HS-5 (cell line): ENCODE measurements around the gene DPM2.

ENCODE experiments used
- DNase-seq: peaks from one replicate; pipeline ENCODE4 v3.0.0-alpha.2; 2012; ENCODE audit warnings: low read depth

Gene DPM2, protein sequence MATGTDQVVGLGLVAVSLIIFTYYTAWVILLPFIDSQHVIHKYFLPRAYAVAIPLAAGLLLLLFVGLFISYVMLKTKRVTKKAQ

DNA sequence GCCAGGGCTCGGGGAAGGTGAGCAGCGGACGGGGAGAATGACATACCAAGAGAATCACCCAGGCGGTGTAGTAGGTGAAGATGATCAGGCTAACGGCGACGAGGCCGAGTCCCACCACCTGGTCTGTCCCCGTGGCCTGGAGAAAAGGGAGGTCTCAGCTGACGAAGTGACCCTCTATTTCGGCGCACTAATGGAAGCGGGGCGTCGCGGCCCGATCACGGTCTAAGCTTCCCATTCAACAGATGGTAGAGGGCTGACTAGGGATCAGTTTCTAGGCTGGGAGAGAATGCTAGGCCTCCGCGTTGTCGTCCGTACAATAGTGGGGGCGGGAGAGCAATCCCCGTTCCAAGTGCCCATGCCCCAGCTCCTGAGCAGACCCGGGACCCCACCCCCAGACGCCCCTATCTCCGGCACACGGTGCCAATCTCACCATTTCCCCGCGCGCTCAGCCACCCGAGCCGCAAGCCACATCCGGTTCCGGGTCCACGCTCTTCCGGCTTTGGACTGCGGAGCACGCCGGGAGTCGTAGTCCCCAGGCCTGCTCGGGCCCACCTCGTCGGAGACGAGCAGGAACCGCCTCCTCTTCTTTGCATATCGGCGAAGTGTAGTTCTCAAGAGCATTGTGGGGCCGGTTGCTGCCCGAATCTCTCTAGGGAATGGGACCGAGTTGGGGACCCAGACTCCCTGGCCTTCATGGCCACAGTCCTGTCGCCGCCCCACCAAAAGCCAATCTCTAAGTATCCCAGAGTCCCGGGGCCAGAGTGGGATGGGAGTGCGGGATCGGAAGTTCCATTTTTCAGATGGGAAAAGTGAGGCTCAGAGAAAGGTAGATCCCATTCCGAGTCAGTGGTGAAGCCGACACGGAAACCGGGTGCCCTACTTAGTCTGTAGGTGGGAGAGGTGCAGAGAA lies at the start of gene DPM2:
Gene DPM2, minus strand, starts transcription at position 467 of the 910 bp plus-strand sequence. Its CDS starts 34 bp downstream, at position 433.
- peak; percentile 48 for DNase-seq

DNA sequence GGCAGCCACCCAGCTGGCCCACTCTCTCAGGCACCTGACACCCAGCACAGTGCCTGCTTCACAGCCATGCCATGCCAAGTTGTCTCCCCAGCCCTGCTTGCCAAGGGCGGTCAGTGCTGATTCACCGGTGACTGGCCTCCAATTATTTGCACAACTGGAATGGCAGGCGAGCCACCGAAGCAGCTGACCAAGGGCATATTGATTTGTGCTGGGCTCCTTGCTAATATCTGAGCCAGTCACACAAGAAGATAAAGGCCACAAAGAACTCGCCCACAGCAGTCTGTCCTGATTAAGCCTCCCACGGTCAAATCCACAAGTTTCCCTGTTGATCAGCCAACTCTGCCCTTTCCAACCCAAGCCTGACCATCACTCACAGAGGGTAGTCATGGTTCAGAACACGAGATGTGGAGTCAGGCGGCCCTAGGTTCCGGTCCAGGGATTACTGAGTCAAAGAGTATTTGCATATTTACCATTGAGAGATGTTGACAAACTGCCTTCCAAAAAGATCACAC lies 49.5 kb upstream of the DPM2 start:
- peak; percentile 44 for DNase-seq

DNA sequence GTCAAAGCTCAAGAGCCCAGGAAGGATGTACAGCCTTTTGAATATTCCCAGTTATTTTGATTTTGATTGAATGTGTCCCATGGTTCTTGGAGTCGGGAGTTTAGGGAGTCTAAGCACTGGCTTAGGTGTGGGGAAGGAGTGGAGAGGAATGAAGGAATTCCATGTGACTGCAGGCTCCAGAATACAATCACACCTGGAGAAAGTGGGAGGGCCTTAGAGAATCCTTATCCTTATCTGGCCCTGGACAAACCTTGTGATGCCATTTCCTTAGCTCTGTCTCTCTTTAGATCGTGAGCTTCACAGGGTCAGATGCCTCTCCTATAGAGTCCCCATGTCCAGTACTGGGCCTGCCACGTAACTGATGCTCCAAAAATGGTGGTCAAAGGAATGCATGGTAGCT lies 47.4 kb upstream of the DPM2 start:
- no peak for DNase-seq

DNA sequence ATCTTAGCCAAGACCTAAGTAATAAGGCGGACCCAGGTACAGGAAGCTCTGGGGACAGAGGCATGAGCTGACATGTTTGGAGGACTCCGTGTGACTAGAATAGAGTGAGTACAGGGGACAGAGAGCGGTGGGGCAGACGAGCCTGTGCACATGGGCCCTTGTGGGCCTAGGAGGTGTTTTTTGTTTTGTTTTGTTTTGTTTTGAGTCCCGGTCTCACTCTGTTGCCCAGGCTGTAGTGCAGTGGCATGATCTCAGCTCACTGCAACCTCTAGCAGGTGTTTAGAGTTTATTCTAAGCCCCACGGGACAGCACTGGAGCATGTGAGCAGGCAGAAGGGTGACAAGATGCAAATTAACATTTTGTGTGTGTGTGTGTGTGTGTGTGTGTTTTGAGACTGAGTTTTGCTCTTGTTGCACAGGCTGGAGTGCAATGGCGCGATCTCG lies 46.2 kb upstream of the DPM2 start:
- DNase-seq, result no peak

DNA sequence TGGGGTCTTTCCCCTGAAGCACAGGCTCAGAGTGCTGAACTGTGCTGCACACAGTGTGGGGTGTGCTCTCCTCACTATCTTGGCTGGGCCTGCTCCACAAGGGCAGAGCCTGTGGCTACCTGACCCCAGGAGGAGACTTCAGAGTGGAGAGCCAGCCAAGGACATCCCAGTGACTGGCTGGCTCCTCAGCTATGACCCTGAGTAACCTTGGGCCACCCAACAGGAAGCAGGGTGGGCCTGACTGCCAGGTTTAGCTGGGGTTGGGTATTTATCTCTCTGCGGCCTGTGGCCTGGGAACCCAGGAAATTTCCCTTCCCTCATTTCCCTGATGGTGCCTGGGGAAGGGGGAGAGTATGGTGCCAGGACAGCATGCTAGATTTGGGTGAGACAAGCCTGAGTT lies 45.3 kb upstream of the DPM2 start:
- no peak for DNase-seq

DNA sequence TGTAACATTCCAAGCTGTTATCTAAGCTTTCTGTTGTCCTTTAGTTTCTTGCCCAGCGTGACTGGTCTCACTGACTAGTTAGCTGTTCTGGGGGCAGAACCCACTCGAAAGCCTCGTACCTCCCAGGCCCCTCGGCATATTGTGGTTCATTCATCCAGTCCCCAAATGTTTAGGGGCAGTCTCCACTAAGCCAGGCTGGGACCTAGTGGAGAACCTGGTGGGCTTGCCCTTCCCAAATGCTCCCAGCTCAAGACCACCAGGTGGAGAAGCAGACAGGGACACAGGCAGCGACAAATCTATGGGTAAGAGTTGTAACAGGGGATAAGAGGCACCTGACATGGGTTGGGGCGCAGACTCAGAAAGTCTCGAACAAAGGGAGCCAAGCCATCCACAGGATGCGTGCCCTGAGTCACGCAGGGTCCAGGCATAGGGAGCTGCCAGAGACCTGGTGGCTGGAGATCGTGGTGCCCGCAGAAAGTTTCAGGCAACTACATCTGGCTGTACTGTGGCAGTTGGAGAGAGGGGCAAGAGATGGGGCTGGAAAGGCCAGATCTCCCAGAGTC lies 44.0 kb upstream of the DPM2 start:
- DNase-seq, result no peak

DNA sequence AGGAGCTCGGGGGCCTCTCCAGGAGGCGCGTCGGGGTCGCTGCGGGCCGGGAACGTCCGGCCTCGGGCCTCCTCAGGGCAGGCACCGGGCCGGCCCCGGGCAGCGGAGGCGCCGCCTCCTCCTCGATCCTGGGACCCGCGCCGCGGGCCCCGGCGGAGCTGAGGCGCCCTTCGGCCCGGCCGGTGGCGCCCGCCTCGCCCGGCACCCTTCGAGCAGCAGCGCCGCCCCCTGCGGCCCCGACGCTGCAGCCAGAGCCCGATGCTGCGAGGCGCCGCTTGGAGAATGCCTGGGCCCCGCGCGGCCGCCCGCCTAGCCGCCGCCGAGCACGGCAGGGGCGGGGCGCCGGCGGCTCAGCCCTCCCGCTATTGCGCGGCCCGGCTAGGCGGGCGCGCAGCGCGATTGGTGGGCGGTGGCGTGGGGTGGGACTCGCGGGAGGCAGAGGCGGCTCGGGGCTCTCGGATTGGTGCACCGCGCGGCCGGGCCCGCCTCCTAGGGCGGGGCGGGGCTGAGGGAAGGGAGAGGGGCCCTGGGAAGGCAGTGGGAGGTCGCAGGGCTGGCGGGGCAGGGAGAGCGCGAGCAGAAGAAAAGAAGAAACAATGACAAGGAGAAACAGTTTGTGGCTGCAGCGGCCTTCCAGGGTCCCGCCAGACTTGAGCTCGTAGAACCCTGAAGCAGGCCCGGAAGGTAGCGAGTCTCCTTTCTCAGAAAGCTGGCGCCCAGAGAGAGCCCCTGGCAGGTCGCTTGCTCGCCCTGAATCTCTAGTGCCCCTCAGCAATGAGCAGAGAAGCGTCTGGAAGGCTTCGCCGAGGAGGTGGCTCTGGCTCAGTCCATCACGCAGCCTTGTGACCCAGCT lies 43.3 kb upstream of the DPM2 start, which contains the start of gene EEIG1:
Gene EEIG1, minus strand, starts transcription at position 284 of the 853 bp plus-strand sequence. CDS start 852 bp downstream, outside the sequence.
- DNase-seq, result peak; percentile 49

DNA sequence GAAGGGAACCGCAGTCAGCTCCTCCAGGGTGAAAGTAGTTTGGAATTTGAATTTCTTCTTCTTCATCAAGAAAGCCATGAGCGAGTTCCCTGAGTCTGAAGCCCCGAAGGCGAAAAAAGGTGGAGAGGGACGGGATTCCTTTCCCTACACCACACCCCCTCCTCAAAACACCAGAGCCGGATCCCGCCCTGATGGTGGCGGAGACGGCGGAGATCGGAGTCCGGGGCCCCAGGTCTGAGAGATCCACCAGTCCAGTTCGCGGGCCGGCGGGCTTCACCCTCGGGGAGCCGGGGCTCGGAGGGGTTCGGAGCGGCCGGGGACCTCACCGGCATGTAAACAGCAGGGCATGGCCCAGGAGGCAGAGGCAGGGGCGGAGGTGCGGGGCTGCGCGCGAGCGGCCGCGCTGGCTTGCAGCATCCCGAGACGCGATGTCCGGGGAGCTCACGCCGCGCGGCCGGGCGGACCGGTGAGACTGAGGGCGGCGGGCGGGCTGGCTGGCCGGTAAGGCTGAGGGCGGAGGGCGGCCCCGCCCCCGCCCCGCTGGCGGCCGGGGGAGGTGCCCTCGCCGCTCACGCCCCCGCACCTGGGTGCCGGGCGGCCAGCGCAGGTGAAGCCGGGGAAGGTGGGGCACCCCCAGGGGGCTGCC lies 42.5 kb upstream of the DPM2 start:
- no peak for DNase-seq

DNA sequence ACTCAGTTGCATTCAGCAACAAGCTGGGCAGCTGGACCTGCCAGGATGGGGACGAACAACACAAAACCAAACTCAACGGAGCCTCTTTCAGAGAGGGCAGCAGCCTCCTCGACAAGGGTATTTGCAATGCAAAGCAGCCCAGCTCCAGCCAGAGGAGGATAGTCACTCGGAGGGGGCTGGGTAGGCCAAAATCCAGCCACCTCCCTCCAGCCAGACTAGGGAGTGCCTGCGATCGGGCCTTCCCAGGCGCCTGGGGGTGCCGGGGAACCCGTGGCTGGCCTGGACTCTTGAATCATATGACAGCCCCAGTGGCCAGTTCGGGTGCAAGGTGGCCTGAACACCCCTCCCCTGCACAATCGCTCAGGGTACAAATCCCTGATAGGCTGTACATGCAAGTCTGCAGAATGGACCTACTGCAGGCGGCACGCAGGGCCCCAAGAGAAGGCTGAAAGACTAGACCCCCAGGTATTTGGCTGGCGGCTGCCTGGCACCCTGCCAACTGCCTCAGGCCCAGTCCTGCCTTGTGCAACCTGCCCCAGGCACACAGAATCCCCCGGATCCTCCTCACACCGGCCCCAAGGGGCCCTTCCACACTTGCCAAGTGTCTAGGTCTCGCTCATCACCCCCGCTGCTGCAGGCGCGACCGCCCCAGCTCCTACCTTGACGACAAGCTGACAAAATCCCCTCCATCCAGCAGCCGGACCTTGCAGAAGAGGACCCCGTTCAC lies 41.8 kb upstream of the DPM2 start:
- DNase-seq, result no peak

DNA sequence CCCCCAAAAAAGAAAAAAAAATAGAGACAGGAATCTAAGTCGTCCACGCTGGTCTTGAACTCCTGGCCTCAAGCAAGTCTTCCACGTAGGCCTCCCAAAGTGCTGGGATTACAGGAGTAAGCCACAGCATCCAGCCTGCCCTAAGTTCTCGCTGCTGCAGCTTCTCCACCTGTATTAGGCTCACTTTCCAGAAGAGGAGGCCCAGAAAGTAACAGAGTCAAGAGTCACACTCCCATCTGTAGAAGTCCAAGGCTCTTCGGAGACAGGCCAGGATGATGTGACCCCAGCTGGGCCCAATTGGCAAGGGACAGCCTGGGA lies 41.3 kb upstream of the DPM2 start:
- no peak for DNase-seq

DNA sequence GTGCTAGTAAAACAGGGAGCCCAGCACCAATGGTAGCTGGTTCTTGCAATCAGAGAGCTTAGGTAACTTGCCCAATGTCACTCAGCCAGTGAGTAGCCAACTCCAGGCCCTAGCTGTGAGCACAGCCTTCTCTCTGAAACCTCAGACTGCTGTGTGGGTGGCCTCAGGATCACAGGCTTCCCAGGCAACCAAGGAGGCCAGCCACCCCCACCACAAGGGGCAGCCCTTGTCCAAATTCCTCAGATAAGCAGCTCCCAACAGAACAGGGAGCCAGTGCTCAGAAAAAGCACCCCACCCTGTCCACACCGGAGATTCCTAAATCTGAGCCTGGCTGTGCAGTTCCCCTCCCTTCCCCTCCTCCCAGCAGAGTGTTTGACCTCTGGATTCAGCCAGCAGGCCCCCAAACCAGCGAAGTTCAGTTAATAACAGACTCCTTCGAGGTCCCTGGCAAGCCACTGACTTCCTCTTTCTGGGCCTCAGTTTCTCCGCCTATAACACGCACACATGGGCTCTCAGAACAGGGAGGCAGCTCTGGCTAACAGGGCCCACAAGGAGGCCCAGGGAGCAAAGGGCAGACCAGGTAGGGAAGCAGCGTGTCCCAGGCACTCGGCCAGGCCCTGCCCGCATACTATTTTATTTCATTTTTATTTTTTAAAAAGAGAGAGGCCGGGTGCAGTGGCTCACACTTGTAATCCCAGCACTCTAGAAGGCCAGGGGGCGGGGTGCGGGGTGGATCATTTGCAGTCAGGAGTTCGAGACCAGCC lies 40.4 kb upstream of the DPM2 start:
- no peak for DNase-seq

DNA sequence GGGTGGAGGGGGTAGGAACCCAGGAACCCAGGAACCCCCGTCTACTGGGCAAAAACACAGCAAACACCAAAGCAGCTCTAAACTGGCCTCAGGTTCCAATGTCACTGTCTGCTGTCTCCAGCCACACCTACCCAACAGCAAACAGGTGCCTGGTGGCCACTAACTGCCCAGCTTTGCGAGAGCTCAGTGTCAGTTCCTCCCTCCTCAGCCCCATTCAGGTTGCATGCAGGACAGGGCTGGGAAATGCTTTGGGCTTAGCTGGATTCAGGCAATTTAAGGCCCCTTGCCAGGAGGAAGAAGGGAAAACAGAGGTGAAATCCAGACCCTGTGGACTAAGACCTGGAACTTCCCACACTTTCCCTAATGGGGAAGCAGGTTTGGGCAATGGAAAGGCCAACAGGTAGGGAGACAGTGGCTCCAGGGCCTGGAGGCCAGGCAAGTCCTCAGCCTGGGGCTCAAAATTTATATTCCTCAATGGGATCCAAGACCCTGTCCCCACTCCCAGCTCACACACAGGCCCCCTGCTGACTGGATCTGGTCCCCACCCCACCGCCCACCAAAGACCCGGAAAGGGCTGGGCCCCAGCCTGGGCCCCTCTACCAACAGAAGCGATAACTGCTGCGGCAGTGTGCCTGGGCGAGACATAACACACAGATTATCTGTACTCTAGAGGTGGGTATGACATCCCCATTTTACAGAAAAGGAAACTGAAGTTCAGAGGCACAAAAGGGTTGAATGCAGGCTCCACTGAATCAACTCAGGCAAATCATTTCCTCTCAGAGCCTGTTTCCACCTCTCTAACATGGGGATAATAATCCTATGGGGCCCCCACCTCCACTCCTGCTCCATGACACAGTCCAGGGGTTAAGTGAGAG lies 39.6 kb upstream of the DPM2 start:
- no peak for DNase-seq

DNA sequence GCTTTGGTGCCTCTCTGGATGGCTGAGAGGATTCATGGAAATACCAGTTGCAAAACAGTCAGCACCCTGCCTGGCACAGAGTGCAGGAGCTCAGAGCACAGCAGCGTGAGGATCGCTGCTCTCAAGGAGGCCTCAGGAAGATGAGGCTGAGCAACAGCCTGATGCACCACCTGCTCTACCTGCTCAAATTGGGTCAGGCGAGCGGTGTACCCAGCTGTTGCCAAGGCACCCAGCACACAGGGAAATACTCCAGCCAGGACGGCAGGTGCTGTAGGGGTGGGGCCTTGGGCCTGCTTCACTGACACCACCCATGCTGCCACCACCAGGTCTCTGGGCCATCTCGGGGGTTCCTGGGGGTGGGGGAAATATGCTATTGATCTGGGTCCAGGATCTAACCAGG lies 38.8 kb upstream of the DPM2 start:
- DNase-seq, result no peak

DNA sequence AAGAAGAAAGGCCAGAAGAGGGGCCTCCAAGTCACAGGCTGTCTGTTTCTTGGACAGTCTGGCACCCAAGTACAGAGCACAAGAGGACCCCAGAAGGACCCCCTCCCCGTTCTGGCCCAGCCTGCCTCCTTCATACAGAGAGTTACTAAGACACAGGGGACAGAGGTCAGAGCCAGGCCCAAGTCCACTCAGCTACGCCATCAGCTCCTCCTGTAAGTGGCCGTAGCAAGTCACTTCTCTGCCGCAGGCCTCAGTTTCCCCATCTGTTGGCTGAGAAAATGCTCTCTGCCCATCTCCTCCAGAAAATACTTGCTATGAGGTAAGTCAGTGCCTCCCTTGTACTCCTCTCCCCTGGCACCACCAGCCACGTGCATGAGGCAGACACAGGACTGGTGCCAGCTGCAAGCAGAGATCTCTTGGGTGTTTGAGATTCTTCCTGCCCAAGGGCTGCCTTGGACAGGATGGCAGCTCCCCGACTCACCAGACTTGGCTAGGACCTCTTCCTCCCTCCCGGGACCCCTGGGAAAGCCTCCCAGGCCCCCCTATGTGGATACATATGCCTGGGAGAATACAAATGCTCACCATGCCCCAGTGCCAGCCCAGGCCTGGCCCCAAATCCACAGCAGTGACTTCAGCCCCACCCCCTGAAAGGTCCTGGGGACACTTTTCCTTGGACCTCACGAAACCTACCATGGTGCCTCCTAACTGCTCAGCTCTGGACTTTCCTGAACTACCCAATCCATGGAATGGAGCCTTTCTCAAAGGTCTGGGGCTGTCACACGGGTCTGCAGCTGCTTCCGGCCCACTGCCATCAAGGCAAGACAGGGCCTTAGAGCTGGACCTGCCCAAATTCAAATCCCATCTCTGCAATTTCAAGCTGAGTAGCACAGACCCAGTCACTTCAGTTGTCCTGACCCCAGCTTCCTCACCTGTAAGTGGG lies 38.0 kb upstream of the DPM2 start:
- no peak for DNase-seq

DNA sequence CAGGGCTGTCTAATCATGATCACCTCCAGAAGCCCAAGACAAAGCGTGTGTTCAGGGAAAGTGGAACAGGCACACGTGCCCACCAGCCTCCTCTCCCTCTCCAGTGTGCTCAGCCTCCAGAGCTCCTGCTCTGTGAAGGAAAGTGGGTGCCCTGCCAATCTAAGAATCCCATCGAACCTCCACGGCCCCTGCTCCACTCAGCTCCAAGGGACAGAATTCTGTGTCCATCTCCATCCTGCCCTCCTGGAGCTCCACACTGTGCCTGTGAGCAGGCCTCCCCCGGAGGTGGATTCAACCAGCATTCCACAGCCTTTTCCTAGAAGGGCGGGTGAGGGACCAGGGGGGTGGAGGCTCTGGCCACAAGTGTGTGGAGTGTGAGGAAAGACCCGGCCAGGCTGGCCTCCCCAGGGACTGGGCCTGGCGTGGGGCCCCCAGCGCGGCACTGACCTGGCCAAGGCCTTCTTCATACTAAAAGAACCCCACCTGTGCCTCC lies 37.2 kb upstream of the DPM2 start:
- no peak for DNase-seq

DNA sequence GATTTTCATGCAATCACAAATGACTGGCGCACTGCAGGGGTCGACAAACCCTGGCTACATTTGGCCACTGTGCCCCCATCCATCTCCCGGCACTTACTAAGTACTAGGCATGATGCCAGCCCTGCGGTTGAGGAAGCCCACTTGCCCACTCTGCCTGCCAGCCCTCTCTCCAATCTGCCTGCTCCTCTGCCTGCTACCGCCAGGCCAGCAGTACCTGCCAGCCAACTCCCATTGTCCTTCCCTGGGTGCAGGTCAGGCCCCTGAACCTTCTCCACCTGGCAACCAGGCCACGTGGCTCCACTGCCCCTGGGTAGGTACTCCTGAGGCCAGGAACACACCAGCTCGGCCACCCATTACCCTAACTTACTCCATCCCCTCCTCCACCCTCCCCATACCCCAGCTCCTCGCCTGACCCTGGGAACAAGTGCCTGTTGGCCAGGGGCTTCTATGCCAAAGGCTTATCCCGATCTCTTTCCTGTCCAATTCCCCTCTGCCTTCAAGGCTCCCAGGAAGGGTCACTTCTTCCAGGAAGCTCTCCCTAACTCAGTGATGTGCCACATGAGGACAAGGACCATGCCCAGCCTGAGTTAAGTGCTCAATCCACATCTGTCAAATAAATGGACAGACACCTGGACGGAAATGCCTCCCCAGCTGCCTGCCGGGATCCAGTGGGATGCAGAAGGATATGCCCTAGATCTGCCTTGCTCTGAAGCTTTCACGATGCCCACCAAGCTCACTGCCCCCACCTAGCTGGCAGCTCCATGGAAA lies 36.5 kb upstream of the DPM2 start:
- DNase-seq, result no peak
